ENCODE measurements around the gene VAV1.

GRCh38 chr19:6852001-6852400, 79.5 kb downstream of the VAV1 start:
- no peak for TF ChIP-seq CTCF (conservative IDR thresholded peaks at IDR 0.05)
- no peak for TF ChIP-seq EZH2 (IDR thresholded peaks at IDR 0.05; ENCODE audit: low read depth)
